ENCODE data around the gene MYO5B.

DNA sequence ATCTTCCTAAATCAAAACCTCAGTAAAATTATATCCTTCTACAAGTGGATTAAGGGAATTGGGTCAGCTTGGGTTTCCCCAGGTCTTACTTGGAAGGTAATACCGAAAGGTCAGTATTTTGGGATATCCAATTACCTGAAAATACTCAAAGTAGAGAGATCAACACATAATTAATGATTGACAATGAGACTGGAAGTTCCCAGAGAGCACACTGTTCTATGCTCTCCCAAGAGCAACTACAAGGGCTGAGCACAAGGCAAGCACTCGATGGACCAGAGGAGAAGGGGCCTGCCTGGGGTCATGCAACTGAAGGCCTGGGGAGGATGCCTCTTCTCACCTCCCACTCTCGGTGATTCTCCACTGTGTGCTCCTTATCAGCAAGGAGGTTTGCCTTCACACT, 222.4 kb downstream of the MYO5B start:
- no peak for TF ChIP-seq CTCF (optimal IDR thresholded peaks at IDR 0.05 in 1 of 3, IDR thresholded peaks at IDR 0.05 in 1 of 3, conservative IDR thresholded peaks at IDR 0.05 in 1 of 3; ENCODE audit: extremely low read depth in 1 of 3, insufficient read depth in 2 of 3, low read length in 3 of 3)
- no peak for TF ChIP-seq EZH2 (IDR thresholded peaks at IDR 0.05; ENCODE audit: low read length)

Measured in keratinocyte (primary cell).